ENCODE measurements around the gene APOBEC2.
"Not testable (repeated sequence)": the region's sequence is repeated elsewhere in the genome, so short reads cannot be mapped to it uniquely, and the experiment has no call there.

APOBEC2 gene

DNA sequence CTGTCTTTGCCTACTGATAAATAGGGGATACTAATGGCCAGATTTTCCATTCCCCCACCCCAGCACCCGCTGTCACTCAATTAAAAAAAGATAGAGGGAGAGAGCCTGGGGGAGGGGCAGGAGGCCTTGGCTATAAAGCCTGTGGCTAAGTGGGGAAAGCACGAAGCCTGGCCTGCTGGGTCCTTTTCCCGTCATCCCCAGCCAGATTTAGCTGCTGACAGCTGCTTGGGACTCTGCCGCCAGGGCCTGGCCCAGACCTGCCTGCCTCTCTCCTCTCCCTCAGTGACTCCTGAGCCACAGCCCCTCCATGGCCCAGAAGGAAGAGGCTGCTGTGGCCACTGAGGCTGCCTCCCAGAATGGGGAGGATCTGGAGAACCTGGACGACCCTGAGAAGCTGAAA, at the start of gene APOBEC2:
Gene APOBEC2, plus strand, starts transcription at position 162 of the 400 bp plus-strand sequence. Its CDS starts 146 bp downstream, at position 308.
- DNase-seq, result no peak

DNA sequence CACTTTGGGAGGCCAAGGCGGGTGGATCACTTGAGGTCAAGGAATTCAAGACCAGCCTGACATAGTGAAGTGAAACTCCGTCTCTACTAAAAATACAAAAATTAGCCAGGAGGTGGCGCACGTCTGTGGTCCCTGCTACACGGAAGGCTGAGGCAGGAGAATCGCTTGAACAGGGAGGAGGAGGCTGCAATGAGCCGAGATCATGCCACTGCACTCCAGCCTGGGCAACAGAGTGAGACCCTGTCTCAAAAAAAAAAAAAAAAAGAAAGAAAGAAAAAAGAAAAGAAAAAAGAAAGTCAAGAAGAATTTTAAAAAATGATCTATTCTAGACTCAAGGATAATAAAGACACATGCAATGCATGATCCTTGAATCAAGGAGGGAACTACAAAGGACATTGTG, 46.8 kb upstream of the APOBEC2 start:
- DNase-seq, result peak; percentile 48

DNA sequence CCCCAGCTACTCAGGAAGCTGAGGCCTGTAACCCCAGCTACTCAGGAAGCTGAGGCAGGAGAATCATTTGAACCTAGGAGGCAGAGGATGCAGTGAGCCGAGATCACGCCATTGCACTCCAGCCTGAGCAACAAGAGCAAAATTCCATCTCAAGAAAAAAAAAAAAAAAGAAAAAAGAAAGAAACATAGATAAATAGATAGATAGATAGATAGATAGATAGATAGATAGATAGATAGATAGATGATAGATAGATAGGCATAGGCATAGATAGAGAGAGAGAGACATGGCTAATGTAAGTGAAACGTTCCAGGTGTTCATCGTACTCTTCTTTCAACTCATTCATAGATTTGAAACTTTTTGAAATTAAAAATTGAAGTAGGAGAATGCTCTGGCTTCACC, 46.0 kb upstream of the APOBEC2 start:
- not testable (repeated sequence) for DNase-seq

DNA sequence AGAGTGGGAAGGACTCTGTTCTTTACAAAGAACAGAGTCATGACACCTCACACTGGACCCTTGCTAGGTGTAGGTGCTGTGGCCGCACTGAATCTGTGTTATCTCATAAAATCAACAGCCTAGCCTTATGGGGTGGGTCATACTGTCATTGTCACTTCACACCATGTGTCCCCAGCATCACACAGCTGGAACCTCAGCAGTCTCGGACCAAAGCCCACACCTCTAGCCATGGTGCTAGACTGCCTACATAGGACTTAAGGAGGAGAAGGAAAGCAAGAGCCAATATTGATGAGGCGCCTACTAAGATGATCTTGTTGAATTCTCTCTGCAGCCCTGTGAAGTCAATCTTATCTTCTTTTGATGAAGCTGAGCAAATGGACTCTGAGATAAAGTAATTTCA, 45.0 kb upstream of the APOBEC2 start:
- DNase-seq, result no peak

DNA sequence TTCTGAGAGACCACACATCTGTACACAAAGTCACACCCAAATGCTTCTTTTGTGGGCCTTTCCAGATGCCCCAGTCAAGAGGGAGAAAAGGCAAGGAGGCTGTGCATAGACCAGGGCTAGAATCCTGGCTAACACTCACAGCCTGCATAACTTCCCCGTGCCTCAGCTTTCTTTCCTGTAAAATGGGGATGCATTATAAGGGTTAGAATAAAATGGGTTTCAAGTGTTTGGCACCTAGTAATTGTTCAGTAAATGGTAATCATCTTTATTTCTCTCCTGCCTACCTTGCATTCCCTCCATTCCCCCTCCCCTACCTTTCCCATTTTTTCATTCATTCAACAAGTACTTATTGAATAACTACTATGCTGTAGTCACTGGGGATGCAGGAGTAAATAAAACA, 43.3 kb upstream of the APOBEC2 start:
- DNase-seq, result no peak

DNA sequence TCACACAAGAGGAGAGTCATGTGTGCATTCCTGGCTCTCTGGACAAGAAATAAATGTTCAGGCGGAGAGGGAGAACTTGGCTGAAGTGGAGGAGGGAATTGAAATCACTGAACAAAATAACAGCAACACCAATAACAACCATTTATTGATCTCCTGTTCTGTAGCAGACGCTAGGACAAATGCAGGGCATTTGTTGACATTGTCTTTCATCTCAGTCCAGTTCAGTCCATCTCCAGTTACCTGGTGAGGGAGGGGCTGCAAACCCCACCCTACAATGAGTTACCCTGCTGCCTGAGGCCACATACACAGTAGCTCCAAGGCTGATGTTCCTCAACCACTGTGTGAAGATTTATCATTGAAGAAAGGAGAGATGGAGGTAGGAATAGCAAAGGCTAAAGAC, 41.3 kb upstream of the APOBEC2 start:
- DNase-seq, result no peak

DNA sequence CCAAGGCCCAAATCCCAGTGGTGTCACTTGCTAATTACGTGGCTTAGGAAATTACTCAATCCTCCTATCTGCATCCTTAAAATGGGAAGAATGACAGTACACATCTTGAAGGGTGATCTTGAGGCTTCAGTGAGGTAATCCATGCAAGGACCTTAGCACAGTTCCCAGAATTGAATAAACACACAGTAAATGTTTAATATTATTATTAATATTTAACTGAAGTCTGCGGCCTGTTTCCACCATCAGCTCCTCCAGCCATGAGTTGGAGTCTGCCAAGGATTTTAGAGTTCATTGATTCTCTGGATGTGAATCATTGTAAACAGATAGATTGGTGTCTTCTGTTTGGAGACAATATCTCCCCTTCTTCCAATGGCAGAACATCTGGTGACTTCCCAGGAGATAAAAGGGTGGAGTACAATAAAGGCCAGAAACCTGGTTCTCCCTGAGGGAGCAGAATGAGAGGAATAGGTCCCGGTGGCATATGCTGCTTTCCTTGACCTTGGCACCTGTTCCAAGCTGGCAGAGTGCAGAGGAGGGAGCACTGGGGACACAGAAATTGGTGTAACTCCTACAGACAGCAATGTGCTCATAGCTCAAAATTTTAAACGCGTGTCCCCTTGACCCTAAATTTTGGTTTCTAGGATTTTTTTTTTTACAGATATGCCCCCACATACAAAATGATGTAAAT, 39.4 kb upstream of the APOBEC2 start:
- no peak for DNase-seq

DNA sequence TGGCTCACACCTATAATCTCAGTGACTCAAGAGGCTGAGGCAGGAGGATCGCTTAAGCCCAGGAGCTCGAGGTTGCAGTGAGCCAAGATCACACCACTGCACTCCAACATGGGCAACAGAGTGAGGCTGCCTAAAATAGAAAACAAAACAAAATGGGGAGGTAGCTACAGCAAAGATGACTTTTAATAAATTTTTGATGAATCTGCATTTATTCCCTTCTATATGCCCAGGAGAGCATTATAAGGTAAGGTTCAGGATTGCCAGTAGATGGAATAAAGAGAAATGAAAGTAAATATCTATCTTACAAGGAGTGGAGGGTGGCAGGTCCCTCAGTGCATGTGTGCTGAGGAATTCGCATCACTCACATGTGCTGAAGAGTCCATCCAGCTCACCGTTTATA, 38.2 kb upstream of the APOBEC2 start:
- DNase-seq, result no peak

DNA sequence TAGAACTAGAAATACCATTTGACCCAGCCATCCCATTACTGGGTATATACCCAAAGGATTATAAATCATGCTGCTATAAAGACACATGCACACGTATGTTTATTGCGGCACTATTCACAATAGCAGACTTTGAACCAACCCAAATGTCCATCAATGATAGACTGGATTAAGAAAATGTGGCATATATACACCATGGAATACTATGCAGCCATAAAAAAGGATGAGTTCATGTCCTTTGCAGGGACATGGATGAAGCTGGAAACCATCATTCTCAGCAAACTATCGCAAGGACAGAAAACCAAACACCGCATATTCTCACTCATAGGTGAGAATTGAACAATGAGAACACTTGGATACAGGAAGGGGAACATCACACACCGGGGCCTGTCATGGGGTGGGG, 37.1 kb upstream of the APOBEC2 start:
- DNase-seq, result not testable (repeated sequence)

DNA sequence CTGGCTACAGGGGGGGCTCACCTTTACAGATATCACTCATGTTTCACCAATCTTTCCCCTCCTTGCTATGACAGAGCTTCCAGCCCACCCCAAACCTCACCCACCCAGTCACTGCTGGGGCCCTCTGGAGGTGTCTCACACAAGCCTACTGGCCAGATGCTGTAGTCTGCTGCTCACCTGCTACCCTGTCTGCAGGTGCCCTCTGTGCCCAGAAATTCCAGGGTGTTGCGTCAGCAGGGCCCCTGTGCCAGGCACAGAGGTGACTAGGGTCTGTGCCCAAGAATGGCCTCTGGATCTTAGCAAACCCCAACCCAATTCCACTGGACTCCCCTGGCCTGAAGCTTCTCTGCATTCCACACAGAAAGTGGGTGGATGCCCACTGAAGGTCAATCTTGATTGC, 35.3 kb upstream of the APOBEC2 start:
- DNase-seq, result no peak

DNA sequence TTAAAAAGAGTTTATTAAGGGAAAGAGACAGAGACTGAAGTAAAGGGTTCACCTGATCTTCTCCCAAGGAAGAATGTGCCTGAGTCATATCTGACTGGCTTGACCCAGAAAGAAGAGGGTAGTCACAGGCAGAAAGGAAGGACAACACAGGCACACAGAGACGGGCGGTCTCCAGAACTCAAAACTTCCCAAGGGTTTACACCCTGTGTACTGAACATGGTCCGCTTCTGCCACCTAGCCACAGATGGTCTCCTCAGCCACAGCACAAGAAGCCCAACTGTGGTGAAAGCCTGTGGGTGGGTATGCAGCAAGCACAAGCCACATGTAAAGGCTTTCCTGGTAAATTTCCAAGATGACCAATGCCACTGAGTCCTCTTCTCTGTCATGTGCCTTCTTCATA, 31.2 kb upstream of the APOBEC2 start:
- DNase-seq, result no peak

DNA sequence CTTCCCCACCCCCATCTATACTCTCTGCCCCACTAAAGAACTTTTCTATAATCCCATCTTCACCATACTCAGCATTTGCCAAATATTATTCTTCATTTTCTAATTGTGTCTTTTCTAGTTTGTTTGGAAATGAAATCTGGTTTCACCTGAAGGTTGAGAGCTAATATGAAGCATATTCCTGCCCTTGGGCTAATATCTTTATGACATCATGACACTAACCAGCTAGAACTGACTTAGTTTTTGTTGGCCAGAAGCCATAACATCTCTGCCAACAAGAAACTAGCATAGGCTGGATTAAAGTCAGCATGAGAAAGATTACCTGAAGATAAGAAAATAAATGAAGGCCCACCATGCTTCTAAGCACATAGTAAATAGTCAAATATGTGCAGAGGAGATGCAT, 30.7 kb upstream of the APOBEC2 start:
- no peak for DNase-seq

DNA sequence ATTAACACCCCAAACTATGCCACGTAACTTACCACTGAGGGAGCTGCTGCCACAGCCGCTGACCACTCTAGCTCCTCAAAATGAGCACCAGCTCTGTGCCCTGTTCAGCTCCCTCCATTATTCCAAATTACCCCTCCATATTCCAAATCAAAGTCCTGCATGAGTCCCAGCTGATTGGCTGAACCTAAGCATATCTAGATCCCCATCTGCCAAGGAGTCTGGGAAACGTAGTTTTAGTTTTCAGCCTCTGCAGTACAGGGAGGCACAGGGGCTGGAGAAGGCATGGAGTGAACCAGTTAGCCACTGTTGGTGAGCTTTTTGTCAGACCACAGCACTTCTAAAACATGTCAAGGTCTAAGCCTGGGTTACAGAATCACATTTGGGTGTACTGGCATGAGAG, 29.9 kb upstream of the APOBEC2 start:
- no peak for DNase-seq

DNA sequence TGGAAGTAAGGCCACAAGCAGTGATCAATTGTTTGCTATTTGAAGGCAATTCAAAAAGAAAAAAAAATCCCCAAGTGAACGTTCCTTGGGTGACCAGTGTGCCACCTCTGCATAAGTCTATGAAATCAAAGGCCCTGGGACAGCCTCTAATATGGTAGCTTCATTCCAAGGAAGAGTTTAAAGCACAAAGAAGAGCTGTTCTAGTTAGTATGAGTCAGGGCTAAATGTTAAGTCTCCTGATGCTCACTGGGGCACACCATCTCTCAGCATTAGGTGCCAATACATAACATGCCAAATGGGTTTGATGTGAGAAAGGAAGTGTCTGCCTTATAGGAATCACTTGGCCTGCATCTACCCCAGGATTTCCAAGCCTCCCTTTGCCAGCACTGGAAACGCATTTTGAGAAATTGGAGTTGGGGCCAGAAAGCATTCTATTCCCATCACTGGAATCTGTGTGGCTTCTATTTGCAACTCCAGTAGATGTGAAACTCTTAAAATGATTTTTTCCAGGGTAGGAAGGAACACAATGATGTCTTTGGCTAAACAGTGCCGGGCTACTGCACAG, 27.0 kb upstream of the APOBEC2 start:
- no peak for DNase-seq

DNA sequence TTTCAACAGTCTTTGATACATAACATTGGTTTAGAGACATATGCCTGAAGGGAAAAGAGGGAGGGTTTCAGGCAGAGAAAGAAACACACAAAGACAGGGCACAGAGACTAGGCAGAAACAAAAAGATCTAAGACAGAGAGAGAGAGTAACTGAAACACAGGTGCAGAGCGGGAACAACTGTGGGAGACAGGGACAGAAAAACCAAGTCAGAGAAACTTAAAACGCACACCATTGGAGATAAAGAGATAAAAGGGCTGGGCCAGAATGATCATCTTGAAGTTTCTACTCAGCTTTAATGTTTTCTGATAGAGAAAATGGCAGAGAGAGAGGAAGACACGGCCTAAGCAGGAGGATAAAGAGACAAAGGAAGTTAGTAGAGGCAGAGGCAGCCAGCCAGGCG, 25.8 kb upstream of the APOBEC2 start:
- DNase-seq, result no peak

DNA sequence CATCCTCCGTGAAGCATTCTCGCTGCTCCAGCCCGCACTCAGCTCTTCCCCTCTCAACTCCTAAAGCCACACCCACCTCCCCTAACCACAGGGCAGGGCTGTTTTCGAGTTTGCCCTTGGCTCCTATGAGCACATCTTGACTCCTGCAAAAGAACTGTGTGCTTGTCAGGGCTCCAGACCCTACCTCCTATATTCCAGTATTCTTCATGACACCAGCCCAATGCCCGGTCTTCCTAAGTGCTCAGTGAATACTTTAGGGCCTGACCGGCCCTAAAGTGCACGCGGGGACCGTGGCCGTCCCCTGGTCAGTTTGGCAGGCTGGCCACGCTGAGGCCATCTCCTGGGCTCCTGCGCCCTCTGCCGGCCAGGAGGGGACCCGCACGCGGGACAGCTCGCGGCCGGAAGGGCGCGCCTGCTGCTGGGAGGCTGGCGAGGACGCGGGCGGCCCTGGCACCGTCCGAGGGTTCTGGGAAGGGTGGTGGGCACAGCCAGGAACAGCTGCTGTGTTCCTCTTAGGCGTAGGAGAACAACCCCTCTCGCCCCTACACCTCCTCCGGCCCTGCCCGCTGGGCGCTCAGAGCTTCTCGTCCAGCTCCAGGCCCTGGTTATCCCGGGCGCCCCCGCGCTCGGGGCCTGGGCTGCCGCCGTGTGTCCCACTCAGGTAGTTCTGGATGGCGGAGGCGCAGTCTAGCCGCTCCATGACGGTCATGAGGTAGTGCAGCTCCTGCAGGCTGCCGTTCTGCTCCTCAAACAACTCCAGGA, 25.0 kb upstream of the APOBEC2 start:
- DNase-seq, result no peak

DNA sequence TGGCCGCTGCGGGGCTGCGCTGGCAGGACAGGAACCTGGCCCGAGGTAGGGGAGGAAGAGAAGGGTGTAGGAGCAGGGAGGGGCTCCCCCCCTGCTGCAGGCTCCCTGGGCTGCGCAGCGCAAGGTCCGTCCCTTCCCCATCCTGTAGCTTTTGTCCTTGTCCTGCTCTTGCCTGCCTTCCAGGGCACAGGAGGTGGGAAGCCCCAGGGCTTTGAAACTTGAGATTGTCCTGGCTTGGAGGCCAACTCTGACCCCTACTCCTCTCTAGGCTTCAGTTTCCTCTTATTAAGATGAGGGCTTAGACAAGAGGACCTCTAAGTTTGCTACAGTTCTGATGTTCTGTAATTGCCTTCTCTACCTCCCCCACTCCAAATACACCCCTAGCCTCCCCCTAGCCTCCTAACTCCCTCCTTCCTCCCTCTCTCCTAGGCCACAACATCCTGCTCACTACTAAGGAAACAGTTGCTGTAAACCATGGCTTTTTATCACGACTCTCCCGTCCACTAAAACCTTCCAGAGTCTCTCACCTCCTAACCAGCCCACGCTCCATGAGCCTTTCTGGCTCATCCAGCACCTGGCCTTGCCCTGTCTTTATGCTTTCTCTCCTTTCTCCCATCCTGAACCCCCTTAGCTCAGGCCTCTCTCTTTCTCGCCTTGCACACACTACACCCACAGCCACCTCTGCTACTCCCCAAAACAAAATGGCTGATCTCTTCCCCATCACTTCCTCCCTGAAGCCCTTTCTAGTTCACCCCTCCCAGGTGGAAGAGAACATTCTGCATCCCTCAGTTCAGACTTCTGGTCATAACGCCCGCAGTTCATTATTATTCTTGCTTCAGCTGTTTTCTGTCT, 24.2 kb upstream of the APOBEC2 start:
- no peak for DNase-seq

DNA sequence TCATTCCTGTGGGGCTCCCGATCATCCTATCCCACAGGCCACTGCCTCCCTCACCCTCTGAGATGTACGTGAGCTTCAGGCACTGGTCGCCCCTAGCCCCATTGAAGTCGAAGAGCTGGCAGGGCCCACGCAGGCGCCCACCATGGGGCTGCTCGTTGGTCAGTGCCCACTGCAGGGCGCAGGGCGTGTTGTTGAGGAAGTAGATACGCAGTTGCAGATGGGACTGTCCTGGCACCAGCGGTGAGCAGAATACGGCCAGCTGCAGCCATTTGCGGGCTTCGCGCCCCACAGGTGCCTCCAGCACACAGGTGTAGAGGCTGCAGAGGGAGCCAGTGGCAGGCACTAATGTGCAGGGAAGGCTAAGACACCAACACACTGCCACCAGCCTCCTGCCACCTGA, 20.2 kb upstream of the APOBEC2 start:
- no peak for DNase-seq

DNA sequence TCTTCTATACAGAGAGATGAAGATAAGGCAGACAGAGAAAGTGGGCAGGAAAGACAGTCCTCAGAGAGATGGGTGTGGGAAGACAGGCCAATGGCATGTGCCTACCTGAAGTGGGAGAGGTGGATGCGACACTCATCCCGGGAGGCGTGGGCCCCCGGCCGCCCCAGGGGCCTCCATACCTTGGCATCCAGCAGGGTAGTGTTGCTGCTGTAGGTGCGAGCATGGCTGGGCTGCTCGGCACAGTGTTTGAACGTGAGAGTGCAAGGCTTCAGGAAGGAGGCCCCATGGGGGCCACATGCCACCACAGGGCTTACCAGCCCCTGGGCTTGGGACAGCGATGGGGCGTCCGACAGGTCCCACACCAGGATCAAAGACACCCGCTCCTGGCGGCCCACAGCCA, 19.2 kb upstream of the APOBEC2 start:
- DNase-seq, result no peak

DNA sequence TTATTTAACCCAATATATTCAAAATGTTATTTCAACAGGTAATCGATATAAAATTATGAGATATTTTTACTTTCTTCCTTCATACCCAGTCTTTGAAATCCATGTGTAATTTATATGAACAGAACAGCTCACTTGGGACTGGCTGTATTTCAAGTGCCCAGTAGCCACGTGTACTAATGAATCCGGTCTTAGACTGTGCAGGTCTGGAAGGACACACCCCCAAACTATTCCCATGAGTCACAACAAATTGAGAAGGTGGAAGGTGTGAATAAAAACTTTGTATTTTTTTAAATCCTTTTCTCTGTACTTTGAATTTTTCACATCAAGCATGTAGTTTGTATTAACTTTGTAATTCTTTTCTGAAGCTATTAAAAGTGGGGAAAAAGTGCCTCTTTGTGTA, 16.8 kb upstream of the APOBEC2 start:
- no peak for DNase-seq

DNA sequence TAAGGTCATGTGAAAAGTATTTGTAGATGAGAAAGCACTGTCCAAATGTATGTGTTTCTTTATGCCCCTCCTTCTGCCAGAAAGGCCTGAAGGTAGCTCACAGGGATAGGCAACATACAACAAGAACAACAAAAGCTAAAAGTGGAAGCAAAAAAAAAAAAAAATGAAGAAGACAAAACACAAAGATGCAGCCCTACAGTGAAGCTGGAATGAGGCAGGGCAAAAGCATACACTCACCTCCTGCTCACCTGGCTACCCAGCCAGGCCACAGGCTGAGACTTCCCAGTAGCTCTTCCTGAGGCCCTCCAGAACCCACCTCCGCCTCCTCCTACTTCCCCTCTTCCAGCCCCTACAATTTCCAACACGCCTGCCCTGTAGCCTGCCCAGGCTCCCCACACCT, 16.4 kb upstream of the APOBEC2 start:
- DNase-seq, result no peak

DNA sequence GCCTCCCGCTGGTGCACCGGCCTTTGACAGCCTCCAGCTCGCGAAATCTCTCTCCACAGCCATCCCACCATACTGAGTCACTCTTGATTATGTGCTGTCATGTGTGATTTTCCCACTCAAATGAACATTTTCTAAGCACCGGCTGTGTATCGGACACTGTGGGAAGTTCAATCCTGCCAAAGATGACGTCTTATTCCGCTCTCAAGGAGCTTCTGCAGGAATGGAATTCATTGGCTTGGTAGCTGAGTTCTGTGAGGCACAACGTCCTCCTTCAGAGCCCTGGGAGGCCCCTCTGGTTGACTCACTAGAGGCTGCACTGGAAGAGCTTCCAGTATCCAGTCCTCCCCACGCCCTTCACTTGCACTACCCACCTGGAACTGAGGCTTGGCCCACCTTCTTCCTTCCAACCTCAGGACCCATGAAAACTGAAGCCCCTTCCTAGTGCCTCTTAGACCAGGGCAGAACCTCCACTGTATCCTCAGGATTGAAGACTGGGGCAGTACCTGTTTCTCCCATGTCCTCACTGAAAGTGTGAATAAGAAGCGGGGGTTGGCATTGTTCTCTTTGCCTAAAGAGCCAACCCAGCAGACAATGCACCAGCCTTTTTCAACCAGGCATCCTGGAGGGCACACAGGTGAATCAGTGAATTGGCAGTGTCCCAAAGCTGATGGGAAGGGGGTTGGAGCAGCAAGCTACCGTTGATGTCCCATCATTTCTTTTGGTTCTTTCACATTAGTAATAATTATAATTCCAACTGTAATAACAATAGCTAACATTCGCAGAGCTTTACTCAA, 15.7 kb upstream of the APOBEC2 start:
- DNase-seq, result peak; percentile 70

DNA sequence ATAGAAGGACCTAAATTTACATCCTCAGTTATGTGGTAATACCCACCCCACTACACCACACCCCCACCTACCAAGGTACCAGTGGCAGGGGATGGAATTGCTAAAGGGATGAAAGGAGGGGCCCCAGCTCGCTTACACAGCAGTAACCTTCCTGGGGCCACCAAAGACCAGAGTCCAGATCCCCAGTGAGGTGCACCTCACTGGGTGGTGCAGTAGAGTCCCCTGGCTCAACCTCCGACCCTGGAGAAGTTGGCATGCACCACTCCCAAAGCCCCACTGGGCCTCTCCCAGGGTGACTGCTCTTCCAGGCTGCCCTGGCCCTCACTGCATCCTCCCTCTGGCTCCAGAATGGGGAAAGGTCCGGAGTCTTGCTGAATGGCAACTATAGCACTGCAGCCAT, 14.8 kb upstream of the APOBEC2 start:
- DNase-seq, result no peak

Measured in NCI-H345 (cell line).